DOHH2 (cell line): Measurements from ENCODE around the gene CLEC10A.

Experiments
- H3F3A ChIP-seq: fragments of 200-600 bp; sonication (generic), shearing (Covaris generic); 2 replicates; pipeline ENCODE4 v1.6.0; 2016; ENCODE audit warnings: antibody characterized with exemption, mild to moderate bottlenecking; ENCODE audit not compliant: control insufficient read depth, insufficient read depth
- H3K27ac ChIP-seq: fragments of 200-600 bp; sonication (generic); 2 replicates; pipeline ENCODE4 v1.5.1; 2014; ENCODE audit warnings: low read depth, mild to moderate bottlenecking, low read length, moderate library complexity
- H3K27me3 ChIP-seq: fragments of 200-600 bp; sonication (generic); 2 replicates; pipeline ENCODE4 v1.6.1; 2014; ENCODE audit warnings: mild to moderate bottlenecking, low read length, mixed read lengths; ENCODE audit not compliant: control insufficient read depth
- H3K36me3 ChIP-seq: fragments of 200-600 bp; sonication (generic); 2 replicates; pipeline ENCODE4 v1.6.1; 2014; ENCODE audit warnings: mild to moderate bottlenecking, low read length, moderate library complexity, mixed read lengths; ENCODE audit not compliant: control insufficient read depth
- H3K4me1 ChIP-seq: fragments of 200-600 bp; sonication (generic); 2 replicates; pipeline ENCODE4 v1.6.1; 2014; ENCODE audit warnings: mild to moderate bottlenecking, low read length, mixed read lengths; ENCODE audit not compliant: control insufficient read depth
- H3K4me2 ChIP-seq: fragments of 200-600 bp; sonication (generic); 2 replicates; pipeline ENCODE4 v1.6.0; 2014; ENCODE audit warnings: mild to moderate bottlenecking, low read length, moderate library complexity
- H3K4me3 ChIP-seq: fragments of 200-600 bp; sonication (generic); 2 replicates; pipeline ENCODE4 v1.5.1; 2014; ENCODE audit warnings: mild to moderate bottlenecking, low read length, mixed read lengths
- H3K79me2 ChIP-seq: fragments of 200-600 bp; sonication (generic); 2 replicates; pipeline ENCODE4 v1.6.1; 2014; ENCODE audit warnings: mild to moderate bottlenecking, low read length, mixed read lengths; ENCODE audit not compliant: control insufficient read depth
- H3K9me2 ChIP-seq: fragments of 200-600 bp; sonication (generic); replicated peaks from 2 replicates; pipeline ENCODE4 v1.6.1; 2014; ENCODE audit warnings: mild to moderate bottlenecking, low read length, mixed read lengths; ENCODE audit not compliant: control insufficient read depth
- H3K9me3 ChIP-seq: fragments of 200-600 bp; sonication (generic); 2 replicates; pipeline ENCODE4 v1.6.1; 2014; ENCODE audit warnings: antibody characterized with exemption, low read length, mixed read lengths; ENCODE audit not compliant: control insufficient read depth, insufficient read depth
- H4K20me1 ChIP-seq: fragments of 200-600 bp; sonication (generic); 2 replicates; pipeline ENCODE4 v1.6.0; 2014; ENCODE audit warnings: low read depth, mild to moderate bottlenecking, antibody characterized with exemption, low read length, moderate library complexity; ENCODE audit not compliant: control insufficient read depth, insufficient read depth
- EZH2phosphoT487 ChIP-seq: fragments of 200-600 bp; sonication (generic); IDR thresholded peaks from 2 replicates; pipeline ENCODE4 v1.6.1; 2017; ENCODE audit warnings: borderline replicate concordance, mild to moderate bottlenecking, antibody characterized with exemption, low read length, moderate library complexity, mixed read lengths
- TF ChIP-seq, protein P1 (sequence below): fragments of 200-600 bp; sonication (generic); IDR thresholded peaks from one replicate; pipeline ENCODE4 v1.5.1; 2014; ENCODE audit warnings: antibody characterized with exemption, mild to moderate bottlenecking, low read depth, low read length; ENCODE audit not compliant: poor library complexity, severe bottlenecking

CLEC10A gene

DNA sequence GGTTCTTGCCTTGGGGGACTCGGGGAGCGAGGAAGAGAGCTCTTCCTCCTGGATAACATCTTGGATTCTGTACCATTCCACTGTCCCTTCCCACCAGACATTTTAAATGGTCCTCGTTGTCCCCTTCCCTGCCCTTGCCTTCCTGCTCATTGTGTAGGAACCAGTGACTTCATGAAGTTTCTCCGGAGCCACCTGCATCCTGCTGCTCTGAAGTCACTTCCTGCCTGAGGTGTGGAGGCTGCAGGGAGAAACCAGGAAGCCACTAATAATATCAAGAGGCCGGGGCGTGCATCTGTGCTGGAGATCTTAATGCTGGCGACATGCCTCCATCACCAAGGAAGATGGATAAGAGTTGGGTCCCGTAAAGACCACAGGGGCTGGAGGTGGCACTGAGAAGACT is 50.4 kb downstream of the CLEC10A start:
- Histone ChIP-seq H3K4me3 (peak overlapping the region; percentile 60), H3K9me2 (no peaks in the 10 kb centered on the region), H3K9me3 (no peaks in the 10 kb centered on the region), H3K27me3 (no peaks in the 10 kb centered on the region), H3K79me2 (no peaks in the 10 kb centered on the region), H3F3A (no peaks in the 10 kb centered on the region), H3K4me1 (peaks cover 17% of the 10 kb centered on the region), H4K20me1 (no peaks in the 10 kb centered on the region), H3K36me3 (no peaks in the 10 kb centered on the region), H3K4me2 (peak overlapping the region; percentile 73), H3K27ac (peak overlapping the region; percentile 41)
- TF ChIP-seq, protein P1, sequence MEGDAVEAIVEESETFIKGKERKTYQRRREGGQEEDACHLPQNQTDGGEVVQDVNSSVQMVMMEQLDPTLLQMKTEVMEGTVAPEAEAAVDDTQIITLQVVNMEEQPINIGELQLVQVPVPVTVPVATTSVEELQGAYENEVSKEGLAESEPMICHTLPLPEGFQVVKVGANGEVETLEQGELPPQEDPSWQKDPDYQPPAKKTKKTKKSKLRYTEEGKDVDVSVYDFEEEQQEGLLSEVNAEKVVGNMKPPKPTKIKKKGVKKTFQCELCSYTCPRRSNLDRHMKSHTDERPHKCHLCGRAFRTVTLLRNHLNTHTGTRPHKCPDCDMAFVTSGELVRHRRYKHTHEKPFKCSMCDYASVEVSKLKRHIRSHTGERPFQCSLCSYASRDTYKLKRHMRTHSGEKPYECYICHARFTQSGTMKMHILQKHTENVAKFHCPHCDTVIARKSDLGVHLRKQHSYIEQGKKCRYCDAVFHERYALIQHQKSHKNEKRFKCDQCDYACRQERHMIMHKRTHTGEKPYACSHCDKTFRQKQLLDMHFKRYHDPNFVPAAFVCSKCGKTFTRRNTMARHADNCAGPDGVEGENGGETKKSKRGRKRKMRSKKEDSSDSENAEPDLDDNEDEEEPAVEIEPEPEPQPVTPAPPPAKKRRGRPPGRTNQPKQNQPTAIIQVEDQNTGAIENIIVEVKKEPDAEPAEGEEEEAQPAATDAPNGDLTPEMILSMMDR: no peak
- no peak for TF ChIP-seq EZH2phosphoT487

DNA sequence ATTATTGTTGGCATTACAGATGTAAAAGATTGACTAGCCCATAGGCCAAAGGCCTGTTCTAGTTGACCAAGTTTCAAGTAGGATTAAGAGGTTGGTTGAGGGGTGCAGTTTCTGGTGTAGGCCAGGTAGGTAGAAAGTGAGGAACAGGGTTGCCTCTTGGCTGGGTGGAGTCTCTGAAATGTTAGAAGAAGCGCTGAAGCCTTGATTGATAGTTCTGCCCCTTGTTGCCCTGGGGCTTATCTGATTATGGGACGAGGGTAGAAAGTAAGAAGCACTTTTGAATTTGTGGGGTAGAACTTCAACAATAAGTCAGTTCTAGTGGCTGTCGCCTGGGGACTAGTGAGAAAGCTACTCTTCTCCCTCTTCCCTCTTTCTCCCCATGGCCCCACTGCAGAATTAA is 51.0 kb downstream of the CLEC10A start:
- Histone ChIP-seq H3K9me2 (no peaks in the 10 kb centered on the region), H3K4me3 (peak overlapping the region; percentile 60; the same call in 1 of the 2 replicates), H3K9me3 (no peaks in the 10 kb centered on the region), H3K27ac (no peak overlapping the region), H3K4me2 (peak overlapping the region; percentile 73; the same call in 1 of the 2 replicates), H3K27me3 (no peaks in the 10 kb centered on the region), H3K79me2 (no peaks in the 10 kb centered on the region), H3K36me3 (no peaks in the 10 kb centered on the region), H3K4me1 (peaks cover 18% of the 10 kb centered on the region), H3F3A (no peaks in the 10 kb centered on the region), H4K20me1 (no peaks in the 10 kb centered on the region)
- no peak for TF ChIP-seq EZH2phosphoT487
- TF ChIP-seq, protein P1: no peak

DNA sequence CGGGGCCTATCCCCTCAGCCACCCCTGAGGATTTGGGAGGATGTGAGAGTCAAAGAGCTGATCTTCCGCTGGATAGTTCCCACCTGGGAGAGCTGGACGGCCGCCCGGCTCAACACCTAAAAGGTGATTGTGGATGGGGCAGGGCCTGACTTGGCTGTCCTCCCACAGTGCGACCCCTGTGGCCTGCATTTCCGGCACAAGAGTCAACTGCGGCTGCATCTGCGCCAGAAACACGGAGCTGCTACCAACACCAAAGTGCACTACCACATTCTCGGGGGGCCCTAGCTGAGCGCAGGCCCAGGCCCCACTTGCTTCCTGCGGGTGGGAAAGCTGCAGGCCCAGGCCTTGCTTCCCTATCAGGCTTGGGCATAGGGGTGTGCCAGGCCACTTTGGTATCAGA is 52.7 kb downstream of the CLEC10A start:
- no peaks in the 10 kb centered on the region for H3K36me3 ChIP-seq
- peaks cover 7% of the 10 kb centered on the region for H3K27me3 ChIP-seq
- H3K79me2 ChIP-seq: no peaks in the 10 kb centered on the region
- no peak overlapping the region for H3K27ac ChIP-seq
- H3K9me2 ChIP-seq: no peaks in the 10 kb centered on the region
- no peaks in the 10 kb centered on the region for H3F3A ChIP-seq
- H4K20me1 ChIP-seq: no peaks in the 10 kb centered on the region
- H3K4me2 ChIP-seq: no peak overlapping the region
- no peaks in the 10 kb centered on the region for H3K9me3 ChIP-seq
- TF ChIP-seq, protein P1: no peak
- no peak for TF ChIP-seq EZH2phosphoT487
- H3K4me1 ChIP-seq: peaks cover 32% of the 10 kb centered on the region
- no peak overlapping the region for H3K4me3 ChIP-seq
